ENCODE results near the gene ERBB4. TPM values are rescaled to one million over a fixed set of nuclear protein-coding genes. Genes with fewer than 3 reads are reported as not detected.
"Not testable (repeated sequence)": the region's sequence is repeated elsewhere in the genome, so short reads cannot be mapped to it uniquely, and the experiment has no call there.

ERBB4 gene
- total RNA-seq, 2 donors from 2014 or later, result not detected

DNA sequence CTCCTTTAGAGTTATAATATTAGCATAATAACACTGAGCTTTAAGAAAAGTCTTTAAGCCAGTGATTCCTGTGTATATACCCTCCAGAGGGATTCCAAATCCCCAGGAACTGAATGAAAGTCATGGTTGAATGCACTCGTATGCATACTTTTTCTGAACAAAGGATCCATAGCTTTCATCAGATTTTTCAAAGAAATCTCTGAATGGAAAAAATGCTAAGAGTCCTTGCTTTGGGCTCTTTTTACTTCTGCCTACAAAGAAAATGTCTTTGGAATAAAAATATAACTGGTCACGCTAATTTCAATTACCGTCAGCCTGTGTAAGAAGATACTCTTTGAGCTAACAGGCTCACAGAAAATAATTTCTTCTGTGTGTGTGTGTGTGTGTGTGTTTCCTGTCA, 939.5 kb downstream of the ERBB4 start:
- Mint-ChIP-seq H3K4me3 (no peak overlapping the region), H3K9me3 (peaks cover 9% of the 10 kb centered on the region), H3K4me1 (ENCODE audit: low read depth in 2 of 2) (no peaks in the 10 kb centered on the region), H3K36me3 (peaks cover 5% of the 10 kb centered on the region), H3K27me3 (no peaks in the 10 kb centered on the region), H3K27ac (no peak overlapping the region)
- no peak for DNase-seq (ENCODE audit: low spot score)
- no peak for ATAC-seq

DNA sequence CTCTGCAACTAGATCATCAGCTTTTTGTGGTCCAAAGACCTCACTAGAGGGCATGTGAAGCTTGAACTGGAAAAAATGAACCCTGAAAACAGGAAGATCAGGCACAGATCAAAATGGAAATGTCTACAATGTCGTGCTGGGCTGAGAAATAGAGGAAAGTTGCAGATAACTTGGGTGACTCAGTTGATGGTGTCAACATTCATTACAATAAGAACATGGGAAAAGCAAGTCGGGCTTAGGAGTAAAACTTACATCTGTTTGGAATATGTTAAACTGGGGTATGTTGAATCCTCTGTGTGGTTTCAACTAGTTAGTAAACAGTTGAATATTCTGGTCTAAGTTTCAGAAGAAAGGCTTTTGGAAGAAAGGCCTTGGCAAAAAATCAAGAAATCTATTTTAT, 940.4 kb downstream of the ERBB4 start:
- H3K9me3 Mint-ChIP-seq, result peaks cover 13% of the 10 kb centered on the region
- no peak for DNase-seq (ENCODE audit: low spot score)
- H3K36me3 Mint-ChIP-seq, result peaks cover 5% of the 10 kb centered on the region
- no peak overlapping the region for H3K27ac Mint-ChIP-seq
- no peaks in the 10 kb centered on the region for H3K4me1 Mint-ChIP-seq (ENCODE audit: low read depth in 2 of 2)
- no peaks in the 10 kb centered on the region for H3K27me3 Mint-ChIP-seq
- no peak for ATAC-seq
- no peak overlapping the region for H3K4me3 Mint-ChIP-seq

DNA sequence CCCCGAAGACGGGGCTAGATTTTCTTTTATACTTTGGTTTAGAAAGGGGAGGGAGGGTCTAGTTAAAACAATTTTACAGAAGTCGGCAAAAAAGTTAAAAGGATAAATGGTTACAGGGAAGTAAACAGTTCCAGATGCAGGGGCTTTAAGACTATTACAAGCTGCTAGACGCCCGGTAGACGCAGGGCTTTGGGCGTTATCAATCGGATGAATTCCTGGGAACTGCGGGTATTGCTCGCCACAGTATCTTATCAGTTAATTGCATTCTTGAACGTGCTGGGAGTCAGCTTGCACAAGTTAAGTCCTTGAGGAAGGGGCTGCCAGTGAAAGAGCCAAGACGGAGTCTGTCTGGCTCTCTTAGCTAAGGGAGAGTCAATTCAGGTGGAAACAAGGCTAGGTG, 946.6 kb downstream of the ERBB4 start:
- H3K4me3 Mint-ChIP-seq; H3K27ac Mint-ChIP-seq; H3K36me3 Mint-ChIP-seq; DNase-seq (ENCODE audit: low spot score); H3K4me1 Mint-ChIP-seq (ENCODE audit: low read depth in 2 of 2); ATAC-seq; H3K27me3 Mint-ChIP-seq: not testable (repeated sequence)
- peaks cover 14% of the 10 kb centered on the region for H3K9me3 Mint-ChIP-seq

DNA sequence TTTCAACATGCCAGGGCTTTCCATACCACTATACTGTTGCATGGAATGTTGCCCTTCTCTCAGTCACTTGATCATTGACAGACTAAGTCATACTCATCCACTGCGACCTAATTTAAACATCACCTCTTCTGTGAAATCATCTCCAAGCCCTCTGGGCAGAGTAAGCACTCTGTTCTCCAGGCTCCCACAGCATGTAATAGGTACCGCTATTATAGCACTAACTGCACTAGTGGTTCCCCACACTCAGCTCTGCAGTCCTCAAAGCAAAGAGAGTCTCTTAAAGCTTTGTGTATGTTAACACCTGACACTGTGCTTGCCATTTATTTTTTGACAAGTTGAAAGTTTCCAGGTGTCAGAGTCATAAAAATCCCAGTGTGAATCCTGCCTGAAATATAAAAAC, 947.2 kb downstream of the ERBB4 start:
- H3K36me3 Mint-ChIP-seq, result no peaks in the 10 kb centered on the region
- H3K4me3 Mint-ChIP-seq, result no peak overlapping the region
- peaks cover 14% of the 10 kb centered on the region for H3K9me3 Mint-ChIP-seq
- DNase-seq (ENCODE audit: low spot score), result no peak
- ATAC-seq, result no peak
- H3K27ac Mint-ChIP-seq, result no peak overlapping the region
- H3K27me3 Mint-ChIP-seq, result no peaks in the 10 kb centered on the region
- H3K4me1 Mint-ChIP-seq (ENCODE audit: low read depth in 2 of 2), result no peaks in the 10 kb centered on the region

DNA sequence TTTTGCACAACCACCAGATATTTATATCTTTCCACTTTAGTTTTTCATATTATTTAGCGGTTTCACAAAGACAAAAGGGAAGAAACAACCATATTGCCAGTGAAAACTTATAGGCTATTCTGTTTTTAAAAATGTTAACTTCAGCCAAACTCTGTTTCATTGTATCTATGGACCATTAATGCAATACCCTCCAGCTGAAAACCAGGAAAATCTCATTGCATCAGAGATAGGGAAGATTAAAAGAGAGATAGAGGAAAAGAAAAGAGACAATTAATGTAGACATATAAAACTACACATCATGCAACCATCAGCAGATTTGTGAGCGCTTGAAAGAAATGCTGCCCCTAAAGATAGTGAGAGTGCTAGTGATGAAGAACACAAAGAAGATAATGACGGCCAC, 970.2 kb downstream of the ERBB4 start:
- no peaks in the 10 kb centered on the region for H3K27me3 Mint-ChIP-seq
- DNase-seq (ENCODE audit: low spot score) (no peak), ATAC-seq (no peak)
- peaks cover 13% of the 10 kb centered on the region for H3K9me3 Mint-ChIP-seq
- H3K27ac Mint-ChIP-seq, result no peak overlapping the region
- H3K36me3 Mint-ChIP-seq, result no peaks in the 10 kb centered on the region
- no peaks in the 10 kb centered on the region for H3K4me1 Mint-ChIP-seq (ENCODE audit: low read depth in 2 of 2)
- no peak overlapping the region for H3K4me3 Mint-ChIP-seq

DNA sequence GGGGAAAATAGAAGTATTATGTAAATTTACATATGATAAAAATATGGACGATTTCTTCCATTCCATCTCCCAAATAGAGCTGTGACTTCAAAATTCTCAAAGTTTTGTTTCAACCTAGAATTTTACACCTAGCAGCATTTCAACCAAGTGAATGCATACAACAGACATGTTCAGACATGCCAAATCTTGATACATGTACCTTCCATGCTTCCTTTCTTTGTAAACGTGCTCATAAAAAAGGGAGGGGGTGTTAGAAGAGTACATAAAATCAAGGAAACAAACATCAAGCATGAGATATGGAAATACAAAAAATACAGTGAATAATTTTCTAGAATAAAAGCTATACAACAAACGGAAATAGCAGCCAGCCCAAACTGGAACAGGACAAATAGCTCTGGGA, 974.2 kb downstream of the ERBB4 start:
- no peak for ATAC-seq
- no peak overlapping the region for H3K27ac Mint-ChIP-seq
- H3K9me3 Mint-ChIP-seq, result peaks cover 8% of the 10 kb centered on the region

DNA sequence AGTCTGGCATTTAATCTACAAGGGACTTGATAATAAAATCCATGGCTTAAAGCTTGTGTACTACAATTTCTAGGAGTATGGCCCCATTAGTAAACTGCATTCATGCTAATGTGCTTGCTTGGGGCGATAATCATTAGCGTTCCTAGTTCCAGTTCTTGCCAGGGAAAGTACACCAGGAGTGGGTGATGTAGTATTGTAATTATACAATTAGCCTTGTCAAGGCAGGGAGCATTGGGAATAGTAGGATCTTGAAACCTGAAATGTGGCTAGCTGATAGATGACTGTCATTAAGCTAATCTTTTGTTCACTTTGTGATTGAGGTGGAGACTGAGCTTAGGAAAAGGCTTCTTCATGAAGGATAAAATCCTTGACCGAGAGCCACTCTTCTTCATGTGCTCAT, 993.0 kb downstream of the ERBB4 start:
- H3K4me1 Mint-ChIP-seq (ENCODE audit: low read depth in 2 of 2), result no peaks in the 10 kb centered on the region
- DNase-seq (ENCODE audit: low spot score) (no peak), ATAC-seq (no peak)
- H3K9me3 Mint-ChIP-seq, result peaks cover 3% of the 10 kb centered on the region
- no peaks in the 10 kb centered on the region for H3K36me3 Mint-ChIP-seq
- no peaks in the 10 kb centered on the region for H3K27me3 Mint-ChIP-seq
- H3K27ac Mint-ChIP-seq, result no peak overlapping the region
- H3K4me3 Mint-ChIP-seq, result no peak overlapping the region

More for the DNA sequence above, 974.2 kb downstream of the ERBB4 start:
- Mint-ChIP-seq H3K4me1 (ENCODE audit: low read depth in 2 of 2) (no peaks in the 10 kb centered on the region), H3K4me3 (no peak overlapping the region), H3K27me3 (no peaks in the 10 kb centered on the region), H3K36me3 (no peaks in the 10 kb centered on the region)
- DNase-seq (ENCODE audit: low spot score), result no peak

DNA sequence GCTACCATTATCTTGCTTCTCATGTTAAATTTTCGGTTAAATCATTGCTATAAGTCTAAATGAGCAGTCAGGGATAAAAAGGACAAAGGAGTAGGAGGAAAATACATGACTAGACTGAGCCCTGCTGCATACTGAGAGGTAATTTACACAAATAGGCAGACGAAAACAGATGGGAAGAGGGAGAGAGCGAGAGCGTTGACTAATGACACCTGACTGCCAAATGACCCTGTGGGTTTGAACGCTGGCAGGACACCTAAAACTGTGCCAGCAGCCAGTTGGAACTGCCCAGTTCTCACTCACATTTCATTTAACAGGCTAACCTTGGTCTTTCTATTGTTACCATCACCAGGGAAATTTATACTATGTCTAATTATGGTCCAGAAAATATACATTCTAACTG, 1004.0 kb downstream of the ERBB4 start:
- Mint-ChIP-seq H3K9me3 (peaks cover 4% of the 10 kb centered on the region), H3K36me3 (no peaks in the 10 kb centered on the region), H3K27ac (no peak overlapping the region), H3K27me3 (no peaks in the 10 kb centered on the region), H3K4me3 (no peak overlapping the region), H3K4me1 (ENCODE audit: low read depth in 2 of 2) (no peaks in the 10 kb centered on the region)
- DNase-seq (ENCODE audit: low spot score) (no peak), ATAC-seq (no peak)

DNA sequence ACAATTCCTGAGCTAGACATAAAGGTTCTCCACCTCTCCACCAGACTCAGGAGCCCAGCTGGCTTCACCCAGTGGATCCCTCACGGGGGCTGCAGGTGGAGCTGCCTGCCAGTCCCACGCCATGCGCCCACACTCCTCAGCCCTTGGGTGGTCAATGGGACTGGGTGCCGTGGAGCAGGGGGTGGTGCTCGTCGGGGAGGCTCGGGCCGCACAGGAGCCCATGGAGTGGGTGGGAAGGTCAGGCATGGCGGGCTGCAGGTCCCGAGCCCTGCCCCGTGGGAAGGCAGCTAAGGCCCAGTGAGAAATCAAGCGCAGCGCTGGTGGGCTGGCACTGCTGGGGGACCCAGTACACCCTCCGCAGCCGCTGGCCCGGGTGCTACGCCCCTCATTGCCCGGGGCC, 1014.4 kb downstream of the ERBB4 start:
- ATAC-seq; H3K27ac Mint-ChIP-seq; H3K4me3 Mint-ChIP-seq; H3K4me1 Mint-ChIP-seq (ENCODE audit: low read depth in 2 of 2); H3K36me3 Mint-ChIP-seq; H3K27me3 Mint-ChIP-seq; DNase-seq (ENCODE audit: low spot score): not testable (repeated sequence)
- H3K9me3 Mint-ChIP-seq, result peaks cover 28% of the 10 kb centered on the region

DNA sequence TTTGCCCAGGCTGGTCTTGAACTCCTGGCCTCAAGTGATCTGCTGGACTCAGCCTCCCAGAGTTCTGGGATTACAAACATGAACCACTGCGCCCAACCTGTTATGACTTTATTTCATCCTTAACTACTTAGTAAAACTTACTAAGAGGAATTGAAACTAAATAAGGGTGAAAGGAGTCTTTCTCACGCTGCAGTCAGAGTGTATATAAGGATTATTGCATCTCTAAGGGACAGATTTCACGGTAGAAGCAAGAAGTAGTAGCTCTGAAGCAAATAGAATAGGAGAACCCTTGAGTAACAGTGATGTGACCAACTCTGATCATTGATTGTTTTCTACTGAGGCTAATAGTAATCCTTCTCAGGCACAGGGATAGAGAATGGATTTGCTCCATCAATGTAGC, 1022.1 kb downstream of the ERBB4 start:
- no peak for ATAC-seq
- Mint-ChIP-seq H3K27me3 (no peaks in the 10 kb centered on the region), H3K4me3 (no peak overlapping the region), H3K27ac (no peak overlapping the region), H3K4me1 (ENCODE audit: low read depth in 2 of 2) (no peaks in the 10 kb centered on the region), H3K36me3 (no peaks in the 10 kb centered on the region), H3K9me3 (peaks cover 11% of the 10 kb centered on the region)
- no peak for DNase-seq (ENCODE audit: low spot score)

DNA sequence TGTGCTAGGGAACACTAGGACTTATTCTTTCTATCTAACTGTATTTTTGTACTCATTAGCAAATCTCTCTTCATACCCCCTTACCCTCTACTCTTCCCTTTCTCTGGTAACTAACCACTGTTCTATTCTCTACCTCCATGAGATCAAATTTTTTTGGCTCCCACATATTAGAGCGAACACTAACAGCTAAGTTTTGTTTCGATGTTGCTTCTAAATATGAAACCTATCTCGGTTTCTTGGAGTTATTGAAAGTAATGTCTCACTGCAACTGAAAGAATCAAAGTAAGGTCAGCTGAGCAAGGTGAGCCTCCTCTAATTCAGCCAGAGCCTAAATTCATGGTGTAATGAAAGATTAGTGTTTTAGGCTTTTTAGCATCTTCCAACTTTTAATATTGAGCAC, 1024.6 kb downstream of the ERBB4 start:
- Mint-ChIP-seq H3K4me3 (no peak overlapping the region), H3K9me3 (peaks cover 12% of the 10 kb centered on the region), H3K36me3 (no peaks in the 10 kb centered on the region), H3K27ac (no peak overlapping the region), H3K4me1 (ENCODE audit: low read depth in 2 of 2) (no peaks in the 10 kb centered on the region), H3K27me3 (no peaks in the 10 kb centered on the region)
- no peak for DNase-seq (ENCODE audit: low spot score)
- ATAC-seq, result no peak

DNA sequence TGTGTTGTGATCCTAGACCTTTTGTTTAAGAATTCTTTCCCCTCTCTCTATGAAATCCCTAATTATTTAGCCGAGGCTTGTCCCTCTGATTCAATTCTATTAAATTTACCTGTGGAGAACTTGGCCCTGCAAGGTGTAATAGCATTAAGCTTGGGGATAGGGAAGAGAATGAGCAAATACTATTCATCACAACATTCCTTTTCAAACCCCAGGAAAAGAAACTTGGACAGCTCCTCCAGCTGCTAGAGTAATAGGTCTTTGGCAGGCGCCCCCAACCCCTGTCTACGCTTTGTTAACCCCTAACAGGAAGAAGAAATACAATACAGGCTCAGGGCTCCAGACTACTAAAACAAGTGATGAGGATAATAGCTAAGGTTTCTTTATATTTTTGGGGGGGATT, 1025.2 kb downstream of the ERBB4 start:
- Mint-ChIP-seq H3K9me3 (peaks cover 12% of the 10 kb centered on the region), H3K27me3 (no peaks in the 10 kb centered on the region), H3K4me3 (no peak overlapping the region), H3K27ac (no peak overlapping the region), H3K36me3 (no peaks in the 10 kb centered on the region), H3K4me1 (ENCODE audit: low read depth in 2 of 2) (no peaks in the 10 kb centered on the region)
- no peak for DNase-seq (ENCODE audit: low spot score)
- ATAC-seq, result no peak

DNA sequence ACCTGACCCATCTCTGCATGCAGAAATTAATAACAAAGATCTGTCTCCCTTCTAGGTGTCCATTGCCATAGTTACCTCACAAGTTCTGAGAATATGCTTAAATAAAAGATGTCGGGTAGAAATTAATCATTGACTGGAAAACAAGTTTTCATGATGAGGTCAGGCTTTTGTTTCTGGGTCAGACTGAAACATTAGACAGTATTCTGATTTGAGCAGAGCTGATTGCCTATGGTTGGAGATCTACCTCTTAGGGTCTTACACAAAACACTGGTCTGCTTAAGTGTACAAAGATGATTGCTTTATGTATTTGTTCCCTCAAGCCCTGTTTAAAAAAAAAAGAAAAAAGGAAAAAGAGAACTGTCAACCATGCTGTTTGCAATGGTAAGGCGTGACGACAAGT, 1025.8 kb downstream of the ERBB4 start:
- no peak for DNase-seq (ENCODE audit: low spot score)
- Mint-ChIP-seq H3K4me3 (no peak overlapping the region), H3K36me3 (no peaks in the 10 kb centered on the region), H3K9me3 (peaks cover 12% of the 10 kb centered on the region), H3K4me1 (ENCODE audit: low read depth in 2 of 2) (no peaks in the 10 kb centered on the region), H3K27ac (no peak overlapping the region), H3K27me3 (no peaks in the 10 kb centered on the region)
- ATAC-seq, result no peak

DNA sequence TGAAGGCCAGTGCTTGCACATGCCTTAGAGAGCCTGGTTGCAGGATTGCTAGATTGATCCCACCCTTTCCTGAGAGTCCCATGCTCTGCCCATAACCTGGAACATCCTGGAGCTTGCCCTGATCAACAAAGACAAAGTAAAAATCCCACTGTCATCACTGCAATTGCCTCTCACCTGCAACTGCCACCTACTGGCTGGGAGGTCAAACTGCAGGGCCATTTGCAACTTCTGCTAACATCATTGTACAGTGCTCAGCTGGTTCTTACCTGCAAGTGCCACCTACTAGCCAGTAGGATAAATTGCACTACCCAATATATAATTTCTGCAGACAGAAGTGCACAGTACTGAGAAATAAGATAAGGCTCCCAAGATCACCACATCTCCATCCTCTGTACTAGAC, 1034.7 kb downstream of the ERBB4 start:
- DNase-seq (ENCODE audit: low spot score) (no peak), ATAC-seq (no peak)
- Mint-ChIP-seq H3K4me1 (ENCODE audit: low read depth in 2 of 2) (no peaks in the 10 kb centered on the region), H3K36me3 (peaks cover 5% of the 10 kb centered on the region), H3K4me3 (no peak overlapping the region), H3K27ac (no peak overlapping the region), H3K9me3 (peaks cover 23% of the 10 kb centered on the region), H3K27me3 (no peaks in the 10 kb centered on the region)

DNA sequence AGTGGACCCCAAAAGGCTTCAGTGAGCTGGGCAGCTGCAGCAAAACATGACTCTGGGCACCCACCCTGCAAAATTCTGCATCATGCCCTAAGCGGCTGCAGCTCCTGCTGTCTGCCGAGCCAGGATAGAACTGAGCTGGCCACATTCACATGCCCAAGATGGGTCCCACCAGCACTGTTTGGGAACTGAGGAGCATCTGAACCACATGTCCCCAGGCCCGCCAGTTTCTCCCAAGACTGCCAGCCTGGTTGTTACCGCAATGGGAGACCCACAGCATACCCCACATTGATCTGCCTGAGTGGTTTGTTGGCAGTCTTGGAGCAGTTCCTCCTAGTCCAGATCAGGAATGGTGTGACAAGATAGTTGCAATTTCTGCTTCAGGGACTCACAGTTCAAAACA, 1035.4 kb downstream of the ERBB4 start:
- H3K4me3 Mint-ChIP-seq, result no peak overlapping the region
- no peak overlapping the region for H3K27ac Mint-ChIP-seq
- peaks cover 5% of the 10 kb centered on the region for H3K36me3 Mint-ChIP-seq
- no peaks in the 10 kb centered on the region for H3K27me3 Mint-ChIP-seq
- no peaks in the 10 kb centered on the region for H3K4me1 Mint-ChIP-seq (ENCODE audit: low read depth in 2 of 2)
- no peak for ATAC-seq
- DNase-seq (ENCODE audit: low spot score), result no peak
- peaks cover 23% of the 10 kb centered on the region for H3K9me3 Mint-ChIP-seq
